Brain microvascular endothelial cell (primary cell): ENCODE results near the gene CDC42.

Source experiments
- DNase-seq: peaks from one replicate; pipeline ENCODE4 v3.0.0-alpha.2; 2020
- H3K27ac ChIP-seq: fragments of 250-450 bp; sonication (Bioruptor Pico); 2 replicates; pipeline ENCODE4 v1.5.1; 2020; ENCODE audit warnings: mild to moderate bottlenecking, moderate library complexity
- H3K27me3 ChIP-seq: fragments of 250-450 bp; sonication (Bioruptor Pico); replicated peaks from 2 replicates; pipeline ENCODE4 v1.5.1; 2020; ENCODE audit warnings: mild to moderate bottlenecking
- H3K36me3 ChIP-seq: fragments of 250-450 bp; sonication (Bioruptor Pico); replicated peaks from 2 replicates; pipeline ENCODE4 v1.5.1; 2020; ENCODE audit warnings: mild to moderate bottlenecking
- H3K4me3 ChIP-seq: 2 replicates; pipeline ENCODE4 v1.5.1; 2011; ENCODE audit warnings: low read depth, mild to moderate bottlenecking, control low read depth, low read length, moderate library complexity
- CTCF ChIP-seq: IDR thresholded peaks from 2 replicates; pipeline ENCODE4 v1.5.1; 2011; ENCODE audit warnings: low read depth, mild to moderate bottlenecking, moderate library complexity, low read length, control low read depth, inconsistent platforms; ENCODE audit errors: missing control alignments
- in situ Hi-C: cut with HindIII; loops from 2 replicates; pipeline ENCODE4 v1.10.0; 2017; ENCODE audit warnings: low sequenced_read_pairs, low pct_ligation_motif_present

Gene CDC42

GRCh38 chr1:22108339-22109105, 56.0 kb downstream of the CDC42 start:
- Histone ChIP-seq H3K4me3 (no peak overlapping the region), H3K27me3 (no peaks in the 10 kb centered on the region), H3K27ac (no peak overlapping the region), H3K36me3 (peaks cover 26% of the 10 kb centered on the region)
- no peak for DNase-seq
- in situ Hi-C loops: no loop called here
- TF ChIP-seq CTCF: no peak

DNA sequence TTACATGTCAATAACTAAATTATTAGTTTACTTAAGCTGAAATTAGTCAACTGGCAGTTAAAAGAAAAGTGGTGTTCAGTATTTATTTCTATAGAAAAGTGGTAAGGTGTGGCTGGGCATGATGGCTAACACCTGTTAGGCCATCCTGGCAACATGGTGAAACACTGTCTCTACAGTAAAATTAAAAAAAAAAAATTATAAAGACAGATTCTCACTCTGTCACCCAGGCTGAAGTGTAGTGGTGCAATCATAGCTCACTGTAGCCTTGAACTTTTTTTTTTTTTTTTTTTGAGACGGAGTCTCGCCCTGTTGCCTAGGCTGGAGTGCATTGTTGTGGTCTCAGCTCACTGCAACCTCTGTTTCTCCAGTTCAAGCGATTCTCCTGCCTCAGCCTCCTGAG, 57.5 kb downstream of the CDC42 start:
- Histone ChIP-seq H3K4me3 (no peak overlapping the region), H3K36me3 (peaks cover 22% of the 10 kb centered on the region), H3K27me3 (no peaks in the 10 kb centered on the region), H3K27ac (no peak overlapping the region)
- TF ChIP-seq CTCF: no peak
- in situ Hi-C loops: no loop called here
- no peak for DNase-seq

DNA sequence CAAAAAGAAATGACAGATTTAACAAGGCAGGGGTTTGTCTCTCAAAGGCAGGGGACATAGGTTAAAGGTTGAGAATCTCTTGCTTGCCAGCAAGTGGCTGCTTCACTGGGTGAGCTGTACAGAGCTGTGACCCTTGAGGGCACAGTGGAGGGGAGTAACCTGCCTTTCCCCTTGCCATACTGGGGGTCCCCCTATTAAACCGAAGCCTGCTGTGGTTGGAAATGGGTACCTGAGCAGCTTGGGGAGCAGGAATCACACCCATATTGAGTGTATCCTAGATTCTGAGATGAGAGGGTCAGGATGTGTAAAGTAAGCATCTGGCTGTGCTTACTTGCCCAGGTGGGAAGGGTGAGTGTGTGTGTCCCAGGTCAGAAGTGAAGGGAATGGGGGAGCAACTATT, 58.6 kb downstream of the CDC42 start:
- no peak overlapping the region for H3K27ac ChIP-seq
- peaks cover 22% of the 10 kb centered on the region for H3K36me3 ChIP-seq
- no peak for DNase-seq
- H3K4me3 ChIP-seq: no peak overlapping the region
- in situ Hi-C loops: no loop called here
- H3K27me3 ChIP-seq: no peaks in the 10 kb centered on the region
- TF ChIP-seq CTCF: no peak

DNA sequence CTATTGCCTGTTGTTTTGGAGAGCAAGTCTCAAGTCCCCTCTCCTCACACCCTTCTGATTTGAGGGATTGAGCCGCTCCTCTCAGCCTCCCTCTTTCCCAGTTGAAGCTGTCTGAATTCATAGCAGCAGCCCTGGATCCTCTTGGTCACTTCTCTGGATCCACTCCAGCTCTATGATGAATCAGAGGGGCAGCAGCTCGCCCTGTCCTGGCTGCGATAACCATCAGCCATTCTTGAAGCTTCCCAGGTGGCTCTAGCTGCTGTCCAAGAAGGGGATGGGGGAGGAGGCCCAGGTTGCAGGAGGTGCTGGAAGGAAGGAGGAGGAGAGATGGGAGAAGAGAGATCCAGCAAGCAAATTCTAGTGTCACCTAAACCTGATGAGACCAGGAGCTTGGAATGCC, 59.1 kb downstream of the CDC42 start:
- no peak for TF ChIP-seq CTCF
- Histone ChIP-seq H3K27me3 (no peaks in the 10 kb centered on the region), H3K4me3 (no peak overlapping the region), H3K36me3 (peaks cover 22% of the 10 kb centered on the region), H3K27ac (no peak overlapping the region)
- in situ Hi-C loops: no loop called here
- DNase-seq: peak; percentile 40

DNA sequence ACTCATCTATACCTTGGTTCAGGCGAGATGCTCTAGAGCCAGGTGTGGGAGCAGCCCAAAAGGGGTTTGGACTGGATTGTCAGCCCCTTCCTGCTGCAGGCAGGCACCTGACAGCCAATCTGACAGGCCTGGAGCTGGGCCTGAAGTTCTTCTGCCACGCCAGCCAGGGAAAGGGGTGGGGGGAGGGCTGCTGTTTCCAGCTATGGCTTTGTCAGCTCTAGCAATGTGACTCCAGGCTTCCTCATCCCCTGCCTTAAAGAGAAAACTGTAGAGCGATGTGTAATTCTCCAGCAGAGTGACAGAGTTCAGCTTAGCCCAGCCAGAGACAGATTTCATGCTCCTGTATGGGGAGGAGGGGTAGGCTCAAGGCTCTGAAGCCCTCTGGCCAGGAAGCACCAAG, 60.0 kb downstream of the CDC42 start:
- in situ Hi-C loops: no loop called here
- peaks cover 24% of the 10 kb centered on the region for H3K36me3 ChIP-seq

More for the DNA sequence above, 60.0 kb downstream of the CDC42 start:
- TF ChIP-seq CTCF: no peak
- Histone ChIP-seq H3K4me3 (no peak overlapping the region), H3K27ac (no peak overlapping the region), H3K27me3 (no peaks in the 10 kb centered on the region)
- no peak for DNase-seq
